Activated naive CD4-positive, alpha-beta T cell treated with anti-CD3 and anti-CD28 coated beads for 36 hours (primary cell): ENCODE results near the gene DACT2. TPM values are rescaled to one million over a fixed set of nuclear protein-coding genes. Genes with fewer than 3 reads are reported as not detected.

Experiments
- CTCF ChIA-PET: fragments of 350-600 bp; sonication (Branson Sonifier 250); formaldehyde crosslinking; loops from one replicate; lab custom pipeline; 2021; ENCODE audit warnings: antibody characterized with exemption; lab: Charles Lee
- DNase-seq: peaks from one replicate; pipeline ENCODE4 v3.0.0-alpha.2; 2020
- H3K27ac Mint-ChIP-seq: one replicate; pipeline ENCODE4 v1.8.0; 2021; ENCODE audit warnings: mild to moderate bottlenecking, mixed read lengths
- H3K27me3 Mint-ChIP-seq: one replicate; pipeline ENCODE4 v1.8.0; 2021; ENCODE audit warnings: low read depth, mixed read lengths
- H3K36me3 Mint-ChIP-seq: one replicate; pipeline ENCODE4 v1.8.0; 2021; ENCODE audit warnings: low read depth, mixed read lengths
- H3K4me1 Mint-ChIP-seq: one replicate; pipeline ENCODE4 v1.8.0; 2021; ENCODE audit warnings: low read depth, mixed read lengths
- H3K4me3 Mint-ChIP-seq: one replicate; pipeline ENCODE4 v1.8.0; 2021; ENCODE audit warnings: mild to moderate bottlenecking, moderate library complexity, mixed read lengths
- H3K9me3 Mint-ChIP-seq: one replicate; pipeline ENCODE4 v1.8.0; 2021; ENCODE audit warnings: mixed read lengths
- intact Hi-C: fragments of 100-400 bp; cut with micrococcal nuclease; formaldehyde crosslinking; loops from one replicate; pipeline ENCODE4 v1.15.1; 2023
- total RNA-seq, 2 experiments: library from RNA; stranded (reverse); gene quantifications; one replicate each; pipeline ENCODE4 v1.2.3, GENCODE V29; 2021

Gene DACT2
- total RNA-seq, 2 experiments from 2014 or later = not detected

GRCh38 chr6:168347053-168347452 is 27.5 kb upstream of the DACT2 start:
- CTCF ChIA-PET = no interaction called here
- Mint-ChIP-seq H3K27me3 (peaks cover 35% of the 10 kb centered on the region), H3K4me3 (no peak overlapping the region), H3K4me1 (peaks cover 5% of the 10 kb centered on the region), H3K27ac (no peak overlapping the region), H3K9me3 (peaks cover 5% of the 10 kb centered on the region), H3K36me3 (no peaks in the 10 kb centered on the region)
- DNase-seq = no peak
- intact Hi-C loops = no loop called here

DNA sequence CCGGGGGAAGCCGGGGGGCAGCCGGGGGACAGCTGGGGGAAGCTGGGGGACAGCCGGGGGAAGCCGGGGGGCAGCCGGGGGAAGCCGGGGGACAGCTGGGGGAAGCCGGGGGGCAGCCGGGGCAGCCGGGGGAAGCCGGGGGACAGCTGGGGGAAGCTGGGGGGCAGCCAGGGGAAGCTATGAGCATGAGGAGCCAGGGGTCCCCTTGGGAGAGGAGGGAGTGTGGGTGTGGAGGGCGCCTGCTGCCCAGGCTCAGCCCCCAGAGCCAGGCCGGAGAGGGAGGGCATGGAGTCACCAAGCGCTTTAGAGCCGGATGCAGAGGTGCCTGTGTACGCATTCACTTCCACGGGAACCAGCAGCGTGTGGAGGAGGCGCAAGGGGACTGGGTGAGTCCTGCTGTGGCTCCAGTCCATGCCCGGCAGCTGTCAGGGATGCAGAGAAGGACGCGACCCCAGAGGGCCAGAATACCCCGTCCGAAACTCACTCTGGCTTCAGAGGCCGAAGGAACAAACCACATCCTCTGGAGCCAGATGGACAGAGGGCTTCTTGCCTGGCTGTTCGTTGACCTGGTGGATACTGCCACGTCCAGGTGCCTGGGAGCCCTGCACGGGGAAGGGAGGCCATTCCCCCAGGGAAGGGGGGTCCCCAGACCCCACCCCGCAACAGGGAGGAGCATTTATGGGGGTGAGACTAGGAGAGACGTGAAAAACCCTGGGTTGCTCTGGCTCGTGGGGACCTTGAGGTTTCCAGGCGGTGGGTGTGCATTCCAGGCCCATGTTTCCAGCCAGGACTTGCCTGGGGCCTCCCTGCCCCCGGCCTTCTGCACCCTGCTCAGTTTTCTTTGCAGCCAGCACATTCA is 26.5 kb upstream of the DACT2 start:
- intact Hi-C loops = no loop called here
- Mint-ChIP-seq H3K9me3 (peaks cover 5% of the 10 kb centered on the region), H3K27ac (no peak overlapping the region), H3K36me3 (no peaks in the 10 kb centered on the region), H3K27me3 (peaks cover 35% of the 10 kb centered on the region), H3K4me3 (no peak overlapping the region), H3K4me1 (peaks cover 5% of the 10 kb centered on the region)
- CTCF ChIA-PET = no interaction called here
- no peak for DNase-seq

DNA sequence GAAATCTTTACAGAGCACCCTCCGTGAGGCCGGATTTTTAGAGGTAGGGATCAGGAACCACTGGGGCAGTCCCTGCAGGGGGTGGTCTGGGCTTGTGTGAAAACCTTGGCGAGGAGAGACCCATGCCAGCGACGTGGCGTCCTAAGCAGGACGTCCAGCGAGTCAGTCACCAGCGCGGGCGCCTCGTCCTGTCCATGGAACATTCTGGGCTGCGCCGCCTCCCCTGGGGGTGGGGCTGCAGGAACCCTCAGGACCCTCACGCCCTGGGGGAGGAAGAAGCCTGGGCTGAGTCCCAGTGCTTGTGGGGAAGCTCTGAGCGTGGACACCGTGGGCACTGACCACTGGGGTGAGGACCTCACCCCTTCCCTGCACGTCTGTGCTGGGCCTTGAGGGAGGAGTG is 25.7 kb upstream of the DACT2 start:
- CTCF ChIA-PET = no interaction called here
- DNase-seq = no peak
- Mint-ChIP-seq H3K27me3 (peaks cover 30% of the 10 kb centered on the region), H3K4me1 (no peaks in the 10 kb centered on the region), H3K4me3 (no peak overlapping the region), H3K27ac (no peak overlapping the region), H3K36me3 (no peaks in the 10 kb centered on the region), H3K9me3 (peaks cover 5% of the 10 kb centered on the region)
- intact Hi-C loops = no loop called here

DNA sequence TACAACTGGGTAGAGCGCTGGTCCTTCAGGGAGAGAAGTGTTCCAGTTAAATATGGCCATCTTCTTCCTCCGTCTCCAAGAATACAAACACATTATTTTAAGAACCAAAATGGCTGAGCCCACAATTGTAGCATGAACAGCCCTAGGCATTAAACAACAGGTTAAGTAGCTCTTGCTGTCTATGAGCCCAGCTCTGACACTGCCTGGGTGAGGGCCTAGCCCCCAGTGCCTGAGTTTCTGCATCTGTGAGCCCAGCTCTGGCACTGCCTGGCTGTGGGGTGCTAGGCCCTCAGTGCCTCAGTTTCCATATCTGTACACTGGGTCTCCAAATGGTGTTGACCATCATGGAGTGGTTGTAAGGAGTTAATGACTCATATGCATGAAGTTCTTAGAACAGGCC is 24.8 kb upstream of the DACT2 start:
- DNase-seq = no peak
- CTCF ChIA-PET = no interaction called here
- intact Hi-C loops = no loop called here

GRCh38 chr6:168343239-168344150 is 23.9 kb upstream of the DACT2 start:
- Mint-ChIP-seq H3K36me3 (no peaks in the 10 kb centered on the region), H3K4me1 (no peaks in the 10 kb centered on the region), H3K27me3 (peaks cover 25% of the 10 kb centered on the region), H3K4me3 (no peak overlapping the region), H3K27ac (no peak overlapping the region), H3K9me3 (no peaks in the 10 kb centered on the region)
- no peak for DNase-seq
- intact Hi-C loops = no loop called here
- CTCF ChIA-PET = no interaction called here

More for the DNA sequence above, 24.8 kb upstream of the DACT2 start:
- peaks cover 25% of the 10 kb centered on the region for H3K27me3 Mint-ChIP-seq
- H3K36me3 Mint-ChIP-seq = no peaks in the 10 kb centered on the region
- H3K4me3 Mint-ChIP-seq = no peak overlapping the region
- no peaks in the 10 kb centered on the region for H3K4me1 Mint-ChIP-seq
- H3K9me3 Mint-ChIP-seq = no peaks in the 10 kb centered on the region
- H3K27ac Mint-ChIP-seq = no peak overlapping the region

GRCh38 chr6:168342636-168343035 is 23.1 kb upstream of the DACT2 start:
- intact Hi-C loops = no loop called here
- Mint-ChIP-seq H3K27me3 (peaks cover 21% of the 10 kb centered on the region), H3K4me1 (no peaks in the 10 kb centered on the region), H3K4me3 (no peak overlapping the region), H3K9me3 (no peaks in the 10 kb centered on the region), H3K36me3 (no peaks in the 10 kb centered on the region), H3K27ac (no peak overlapping the region)
- DNase-seq = no peak
- CTCF ChIA-PET = no interaction called here

DNA sequence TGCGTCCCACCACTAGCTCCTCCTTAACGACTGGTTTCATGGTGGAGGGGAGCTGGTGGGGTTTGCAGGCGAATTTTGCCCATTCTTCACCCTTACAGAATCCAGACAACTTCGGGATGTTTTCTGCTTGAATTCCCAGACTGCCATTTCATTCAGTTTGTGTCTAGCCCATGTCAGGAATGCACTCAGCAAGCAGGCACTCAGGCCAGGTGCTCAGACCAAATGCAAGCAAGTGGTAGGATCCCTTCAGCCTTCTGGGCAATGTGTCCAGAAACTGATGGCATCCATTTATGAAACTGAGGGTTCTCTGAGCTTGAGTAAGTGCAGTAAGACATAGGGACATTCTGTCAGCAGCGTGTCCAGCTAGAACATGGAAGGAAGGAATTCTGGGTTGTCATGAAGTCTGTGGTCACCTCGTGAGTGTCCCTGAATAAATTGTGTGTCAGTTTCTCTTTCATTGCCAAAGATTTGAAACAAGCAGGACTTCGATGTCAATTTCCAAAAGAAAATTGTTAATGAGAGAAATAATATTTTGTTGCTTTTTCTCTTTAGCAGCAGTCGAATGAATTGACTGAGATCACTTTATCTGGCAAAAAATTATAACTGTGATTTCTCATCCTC is 21.8 kb upstream of the DACT2 start:
- CTCF ChIA-PET = interaction anchor here (0.5 kb wide), 1 partner anchor 1432 kb away, joined by 3 read pairs; no protein-coding TSS in a partner anchor
- no peak overlapping the region for H3K4me3 Mint-ChIP-seq

GRCh38 chr6:168340819-168341218 is 21.2 kb upstream of the DACT2 start:
- intact Hi-C loops = no loop called here
- Mint-ChIP-seq H3K4me3 (no peak overlapping the region), H3K27me3 (peaks cover 16% of the 10 kb centered on the region), H3K4me1 (no peaks in the 10 kb centered on the region), H3K9me3 (no peaks in the 10 kb centered on the region), H3K36me3 (no peaks in the 10 kb centered on the region), H3K27ac (no peak overlapping the region)
- no peak for DNase-seq
- CTCF ChIA-PET = interaction anchor here (0.5 kb wide), 1 partner anchor 1431 kb away, joined by 3 read pairs; no protein-coding TSS in a partner anchor

More for the DNA sequence above, 21.8 kb upstream of the DACT2 start:
- no peak for DNase-seq
- no peak overlapping the region for H3K27ac Mint-ChIP-seq
- intact Hi-C loops = no loop called here
- no peaks in the 10 kb centered on the region for H3K9me3 Mint-ChIP-seq
- H3K27me3 Mint-ChIP-seq = peaks cover 16% of the 10 kb centered on the region
- no peaks in the 10 kb centered on the region for H3K36me3 Mint-ChIP-seq
- no peaks in the 10 kb centered on the region for H3K4me1 Mint-ChIP-seq

- H3K27me3 Mint-ChIP-seq = peaks cover 7% of the 10 kb centered on the region
- no peak overlapping the region for H3K27ac Mint-ChIP-seq
- no peak overlapping the region for H3K4me3 Mint-ChIP-seq
- H3K9me3 Mint-ChIP-seq = no peaks in the 10 kb centered on the region
- no peaks in the 10 kb centered on the region for H3K36me3 Mint-ChIP-seq
- H3K4me1 Mint-ChIP-seq = no peaks in the 10 kb centered on the region
- intact Hi-C loops = no loop called here
- DNase-seq = no peak
- CTCF ChIA-PET = no interaction called here
These were observed 19.2 kb upstream of the DACT2 start for GRCh38 chr6:168338777-168339176.

DNA sequence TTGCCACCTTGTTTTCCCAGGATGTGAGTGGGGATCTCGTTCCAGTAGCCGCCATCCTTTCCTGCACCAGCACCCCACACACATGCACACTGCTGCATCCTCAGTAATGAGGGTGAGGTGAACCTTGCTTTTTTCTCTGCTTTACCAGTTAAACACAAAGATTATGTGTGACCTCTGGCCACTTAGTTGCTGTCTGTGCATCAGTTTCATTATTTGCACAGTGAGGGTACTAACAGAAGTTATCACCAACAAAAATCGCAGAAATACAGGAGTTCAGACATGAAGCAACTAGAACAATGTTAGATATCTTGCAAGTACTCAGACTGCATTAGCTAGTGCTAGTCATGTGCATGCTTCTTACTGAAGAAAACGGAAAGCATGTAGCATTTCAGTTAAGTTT is 17.4 kb upstream of the DACT2 start:
- CTCF ChIA-PET = no interaction called here
- no peak for DNase-seq
- no peak overlapping the region for H3K4me3 Mint-ChIP-seq
- H3K4me1 Mint-ChIP-seq = no peaks in the 10 kb centered on the region
- peaks cover 8% of the 10 kb centered on the region for H3K27me3 Mint-ChIP-seq
- no peaks in the 10 kb centered on the region for H3K9me3 Mint-ChIP-seq
- intact Hi-C loops = no loop called here
- no peaks in the 10 kb centered on the region for H3K36me3 Mint-ChIP-seq
- H3K27ac Mint-ChIP-seq = no peak overlapping the region

DNA sequence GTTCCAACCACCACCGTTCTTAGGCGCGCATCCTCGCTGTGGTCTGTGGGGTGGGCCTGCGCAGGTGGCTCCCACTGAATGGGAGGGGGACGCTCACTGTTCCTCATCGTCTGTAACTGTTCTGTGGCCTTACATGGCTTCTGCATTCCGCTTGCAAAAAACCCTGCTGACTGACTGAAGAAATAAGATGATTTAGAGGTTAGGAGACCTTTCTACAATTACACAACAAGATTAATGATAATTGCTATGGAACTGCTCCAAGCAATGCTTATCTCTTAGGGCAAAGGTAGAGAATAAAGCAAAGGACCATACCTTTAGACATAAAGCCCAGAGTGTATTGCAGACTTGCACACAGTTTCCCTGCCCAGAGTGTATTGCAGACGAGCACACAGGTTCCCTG is 14.4 kb upstream of the DACT2 start:
- DNase-seq = no peak

DNA sequence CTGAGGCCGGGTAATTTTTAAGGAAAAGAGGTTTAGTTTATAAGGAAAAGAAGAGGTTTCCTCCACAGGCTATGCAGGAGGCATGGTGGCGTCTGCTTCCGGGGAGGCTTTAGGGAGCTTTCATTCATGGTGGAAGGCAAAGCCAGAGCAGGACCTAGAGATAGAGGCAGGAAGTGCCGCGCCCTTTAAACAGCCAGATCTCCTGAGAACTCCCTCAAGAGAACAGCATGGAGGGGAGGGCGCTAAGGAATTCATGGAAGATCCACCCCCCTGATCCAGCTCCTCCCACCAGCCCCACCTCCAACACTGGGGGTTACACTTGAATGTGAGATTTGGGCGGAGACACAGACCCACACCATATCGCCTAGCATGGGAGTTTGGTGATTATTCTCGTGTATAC is 13.9 kb upstream of the DACT2 start:
- intact Hi-C loops = no loop called here
- CTCF ChIA-PET = no interaction called here
- H3K36me3 Mint-ChIP-seq = no peaks in the 10 kb centered on the region

More for the DNA sequence above, 14.4 kb upstream of the DACT2 start:
- Mint-ChIP-seq H3K4me3 (no peak overlapping the region), H3K9me3 (no peaks in the 10 kb centered on the region), H3K36me3 (no peaks in the 10 kb centered on the region), H3K27me3 (peaks cover 20% of the 10 kb centered on the region), H3K4me1 (no peaks in the 10 kb centered on the region), H3K27ac (no peak overlapping the region)
- CTCF ChIA-PET = no interaction called here
- intact Hi-C loops = no loop called here

More for the DNA sequence above, 13.9 kb upstream of the DACT2 start:
- Mint-ChIP-seq H3K4me3 (no peak overlapping the region), H3K9me3 (no peaks in the 10 kb centered on the region), H3K27ac (no peak overlapping the region), H3K27me3 (peaks cover 20% of the 10 kb centered on the region), H3K4me1 (no peaks in the 10 kb centered on the region)
- DNase-seq = no peak
